H9 (cell line): Measurements from ENCODE around the gene FNDC3B. TPM values are rescaled to one million over a fixed set of nuclear protein-coding genes. Genes with fewer than 3 reads are reported as not detected.

Experiments used
- DNase-seq: peaks from one replicate; pipeline ENCODE4 v3.0.0-alpha.2; 2017
- H2AFZ ChIP-seq: one replicate; pipeline ENCODE4 v1.6.1; 2013; ENCODE audit warnings: mild to moderate bottlenecking, low read length, control low read depth, moderate library complexity
- H2AK5ac ChIP-seq: 2 replicates; pipeline ENCODE4 v1.6.1; 2013; ENCODE audit warnings: low read length, control low read depth, mixed read lengths; ENCODE audit not compliant: insufficient read length
- H2BK120ac ChIP-seq: one replicate; pipeline ENCODE4 v1.6.1; 2013; ENCODE audit warnings: low read depth, mild to moderate bottlenecking, low read length, control low read depth, inconsistent platforms; ENCODE audit not compliant: poor library complexity, severe bottlenecking
- H2BK12ac ChIP-seq: 2 replicates; pipeline ENCODE4 v1.6.1; 2013; ENCODE audit warnings: low read length, control low read depth, mixed read lengths, low read depth; ENCODE audit not compliant: insufficient read length
- H2BK15ac ChIP-seq: 2 replicates; pipeline ENCODE4 v1.6.1; 2013; ENCODE audit warnings: low read depth, low read length, control low read depth
- H2BK20ac ChIP-seq: one replicate; pipeline ENCODE4 v1.6.1; 2013; ENCODE audit warnings: low read depth, mild to moderate bottlenecking, low read length, control low read depth, inconsistent platforms; ENCODE audit not compliant: poor library complexity, severe bottlenecking
- H2BK5ac ChIP-seq: 2 replicates; pipeline ENCODE4 v1.6.1; 2013; ENCODE audit warnings: low read length, control low read depth, mixed read lengths; ENCODE audit not compliant: insufficient read length
- H3K14ac ChIP-seq: 2 replicates; pipeline ENCODE4 v1.6.1; 2013; ENCODE audit warnings: low read length, control low read depth; ENCODE audit not compliant: insufficient read depth
- H3K18ac ChIP-seq: 2 replicates; pipeline ENCODE4 v1.6.1; 2013; ENCODE audit warnings: low read depth, mild to moderate bottlenecking, mixed read lengths, low read length, control low read depth; ENCODE audit not compliant: insufficient read length
- H3K23ac ChIP-seq: 2 replicates; pipeline ENCODE4 v1.6.1; 2013; ENCODE audit warnings: low read length, control low read depth, mixed read lengths, low read depth; ENCODE audit not compliant: insufficient read length
- H3K23me2 ChIP-seq: 2 replicates; pipeline ENCODE4 v1.6.1; 2013; ENCODE audit warnings: low read depth, mild to moderate bottlenecking, mixed read lengths, low read length, control low read depth; ENCODE audit not compliant: insufficient read length, poor library complexity, severe bottlenecking
- H3K27ac ChIP-seq: 2 replicates; pipeline ENCODE4 v1.5.1; 2013; ENCODE audit warnings: low read length, control low read depth, mixed read lengths, low read depth; ENCODE audit not compliant: insufficient read length
- H3K27me3 ChIP-seq: 2 replicates; pipeline ENCODE4 v1.6.1; 2013; ENCODE audit warnings: low read length, control low read depth, inconsistent platforms; ENCODE audit not compliant: insufficient read depth
- H3K4ac ChIP-seq: 2 replicates; pipeline ENCODE4 v1.6.1; 2013; ENCODE audit warnings: low read depth, mild to moderate bottlenecking, control low read depth, inconsistent platforms, low read length, moderate library complexity
- H3K4me1 ChIP-seq: 2 replicates; pipeline ENCODE4 v1.6.1; 2013; ENCODE audit warnings: low read length, control low read depth, inconsistent platforms; ENCODE audit not compliant: insufficient read depth
- H3K4me2 ChIP-seq: 2 replicates; pipeline ENCODE4 v1.6.1; 2013; ENCODE audit warnings: low read length, control low read depth, mixed read lengths; ENCODE audit not compliant: insufficient read length, insufficient read depth
- H3K56ac ChIP-seq: 2 replicates; pipeline ENCODE4 v1.6.1; 2013; ENCODE audit warnings: low read depth, mild to moderate bottlenecking, mixed read lengths, low read length, control low read depth; ENCODE audit not compliant: insufficient read length
- H3K79me1 ChIP-seq: 2 replicates; pipeline ENCODE4 v1.6.1; 2013; ENCODE audit warnings: low read depth, mild to moderate bottlenecking, moderate library complexity, low read length, control low read depth, inconsistent platforms; ENCODE audit not compliant: insufficient read depth, poor library complexity, severe bottlenecking
- H3K79me2 ChIP-seq: 2 replicates; pipeline ENCODE4 v1.6.1; 2013; ENCODE audit warnings: low read length, control low read depth, inconsistent platforms; ENCODE audit not compliant: insufficient read depth
- H3K9ac ChIP-seq: 2 replicates; pipeline ENCODE4 v1.6.1; 2013; ENCODE audit warnings: low read length, control low read depth, mixed read lengths; ENCODE audit not compliant: insufficient read length; ENCODE audit errors: extremely low read depth
- H3K9me3 ChIP-seq: one replicate; pipeline ENCODE4 v1.6.1; 2013; ENCODE audit warnings: low read depth, low read length, inconsistent platforms; ENCODE audit not compliant: control insufficient read depth
- H3T11ph ChIP-seq: one replicate; pipeline ENCODE4 v1.6.1; 2013; ENCODE audit warnings: mild to moderate bottlenecking, low read length, control low read depth, inconsistent platforms
- H4K20me1 ChIP-seq: one replicate; pipeline ENCODE4 v1.6.1; 2013; ENCODE audit not compliant: control insufficient read depth, insufficient read length, insufficient read depth
- H4K5ac ChIP-seq: 2 replicates; pipeline ENCODE4 v1.6.1; 2013; ENCODE audit warnings: low read depth, mild to moderate bottlenecking, mixed read lengths, low read length, control low read depth; ENCODE audit not compliant: insufficient read length
- H4K8ac ChIP-seq: replicated peaks from 2 replicates; pipeline ENCODE4 v1.6.1; 2013; ENCODE audit warnings: low read length, control low read depth, mixed read lengths, low read depth; ENCODE audit not compliant: insufficient read length
- H4K91ac ChIP-seq: 2 replicates; pipeline ENCODE4 v1.6.1; 2013; ENCODE audit warnings: low read depth, mild to moderate bottlenecking, moderate library complexity, mixed read lengths, low read length, control low read depth; ENCODE audit not compliant: insufficient read length
- H3K27ac Mint-ChIP-seq, 3 experiments: 2 replicates in 2 of 3; 3 replicates in 1 of 3; pipeline ENCODE4 v1.8.0; 2020 to 2021; ENCODE audit warnings: mixed read lengths in 3 of 3, mild to moderate bottlenecking in 1 of 3, moderate library complexity in 1 of 3
- H3K27me3 Mint-ChIP-seq: 2 replicates; pipeline ENCODE4 v1.8.0; 2021; ENCODE audit warnings: low read depth, mild to moderate bottlenecking, moderate library complexity, mixed read lengths
- H3K36me3 Mint-ChIP-seq, 3 experiments: 2 replicates in 2 of 3; 3 replicates in 1 of 3; pipeline ENCODE4 v1.8.0; 2020 to 2021; ENCODE audit warnings: low read depth in 3 of 3, mixed read lengths in 3 of 3; ENCODE audit not compliant: insufficient read depth in 1 of 3
- H3K4me1 Mint-ChIP-seq, 2 experiments: 2 replicates each; pipeline ENCODE4 v1.8.0; 2020; ENCODE audit warnings: mixed read lengths in 2 of 2
- H3K4me3 Mint-ChIP-seq, 2 experiments: 2 replicates in 1 of 2; 3 replicates in 1 of 2; pipeline ENCODE4 v1.8.0; 2020 to 2021; ENCODE audit warnings: mild to moderate bottlenecking in 2 of 2, mixed read lengths in 2 of 2, moderate library complexity in 1 of 2
- H3K9me3 Mint-ChIP-seq, 2 experiments: 2 replicates in 1 of 2; 3 replicates in 1 of 2; pipeline ENCODE4 v1.8.0; 2020; ENCODE audit warnings: mild to moderate bottlenecking in 2 of 2, mixed read lengths in 2 of 2, moderate library complexity in 1 of 2
- CTCF ChIP-seq: fragments of 200-600 bp; sonication (generic); conservative IDR thresholded peaks from 3 replicates; pipeline ENCODE4 v1.8.0; 2021; ENCODE audit warnings: antibody characterized with exemption, mild to moderate bottlenecking
- WGBS: extraction: QIAGEN DNeasy Blood & Tissue Kit; methylation state at CpG from one replicate; pipeline ENCODE4 v1.1.7; 2013; ENCODE audit warnings: missing lambda C conversion rate, low lambda C conversion rate, mixed read lengths; ENCODE audit not compliant: insufficient read length; ENCODE audit errors: extremely low coverage; 5-methylcytosine and 5-hydroxymethylcytosine counted together
- total RNA-seq: library from RNA; stranded (reverse); gene quantifications from 2 replicates; pipeline ENCODE4 v1.2.1, GENCODE V29; 2021

Gene FNDC3B
- total RNA-seq, 1 experiment from 2014 or later = 43.8 TPM

- DNase-seq = no peak
- H3K23ac ChIP-seq = no peak overlapping the region
- H3K18ac ChIP-seq = no peak overlapping the region
- peaks cover 0 to 22% (median 7%) of the 10 kb centered on the region in 3 experiments; a peak in 5 of 7 replicates for H3K36me3 Mint-ChIP-seq
- no peaks in the 10 kb centered on the region for H3K79me1 ChIP-seq
- no peak overlapping the region for H2BK5ac ChIP-seq
- H3K4me1 Mint-ChIP-seq = peaks cover 0 to 2% of the 10 kb centered on the region in 2 experiments; a peak in 2 of 4 replicates
- H4K8ac ChIP-seq = no peak overlapping the region
- H3K27ac ChIP-seq = no peak overlapping the region
- no peaks in the 10 kb centered on the region for H3K23me2 ChIP-seq
- no peak overlapping the region for H3K4me2 ChIP-seq
- H3K27ac Mint-ChIP-seq = peak overlapping the region in 2 of 3 experiments; percentile 8 to 40; a peak in 1 of 7 replicates
- H2AFZ ChIP-seq = no peak overlapping the region
- no peak overlapping the region for H4K5ac ChIP-seq
- no peaks in the 10 kb centered on the region for H3K27me3 Mint-ChIP-seq
- no peak overlapping the region for H2BK12ac ChIP-seq
- H3K79me2 ChIP-seq = 0 out of 2 replicates have a peak, but pooled peaks cover 2% of the 10 kb centered on the region
- no peaks in the 10 kb centered on the region for H3K4me1 ChIP-seq
- H2BK15ac ChIP-seq = no peak overlapping the region
- H3K9me3 Mint-ChIP-seq = no peaks in the 10 kb centered on the region
- H3K4me3 Mint-ChIP-seq = no peak overlapping the region
- H2BK120ac ChIP-seq = no peak overlapping the region
- H2BK20ac ChIP-seq = no peak overlapping the region
- H3K4ac ChIP-seq = no peak overlapping the region
- TF ChIP-seq CTCF = no peak
- no peak overlapping the region for H3T11ph ChIP-seq
- no peaks in the 10 kb centered on the region for H4K20me1 ChIP-seq
- no peak overlapping the region for H3K56ac ChIP-seq
- no peaks in the 10 kb centered on the region for H3K27me3 ChIP-seq
- H2AK5ac ChIP-seq = no peak overlapping the region
- no peak overlapping the region for H3K9ac ChIP-seq
- no peak overlapping the region for H4K91ac ChIP-seq
- no peaks in the 10 kb centered on the region for H3K9me3 ChIP-seq
- no CpG with 5 or more reads among the region's 5 CpGs for WGBS
- no peak overlapping the region for H3K14ac ChIP-seq
These were observed 237.8 kb downstream of the FNDC3B start for GRCh38 chr3:172277151-172277652.
